ENCODE results near the gene SPIRE1.

DNA sequence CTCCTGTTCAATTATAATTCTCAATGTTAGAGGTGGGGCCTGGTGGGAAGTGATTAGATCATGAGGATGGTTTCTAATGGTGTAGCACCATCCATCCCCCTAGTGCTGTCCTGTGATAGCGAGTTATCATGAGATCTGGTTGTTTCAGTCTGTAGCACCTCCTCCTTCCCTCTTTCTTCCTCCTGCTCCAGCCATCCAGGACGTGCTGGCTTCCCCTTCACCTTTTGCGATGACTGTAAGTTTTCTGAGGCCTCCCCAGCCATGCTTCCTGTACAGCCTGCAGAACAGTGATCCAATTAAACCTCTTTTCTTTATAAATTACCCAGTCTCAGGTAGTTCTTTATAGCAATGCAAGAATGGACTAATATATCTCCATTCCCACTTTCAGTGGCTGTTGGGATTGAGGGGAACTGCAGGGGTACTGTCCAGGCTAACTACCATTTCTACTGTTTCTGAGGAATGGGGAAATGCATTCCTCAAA lies 19.2 kb downstream of the SPIRE1 start:
- TF ChIP-seq POLR2A (IDR thresholded peaks at IDR 0.05; ENCODE audit: low read length) (no peak), GATA1 (IDR thresholded peaks at IDR 0.05; ENCODE audit: low read depth, low read length) (no peak)

Measured in erythroblast (primary cell).